ENCODE data around the gene WT1.

GRCh38 chr11:32456864-32457263 lies 21.5 kb upstream of the WT1 start:
- TF ChIP-seq CTCF (IDR thresholded peaks at IDR 0.05; ENCODE audit: poor library complexity, severe bottlenecking) (no peak), POLR2AphosphoS5 (IDR thresholded peaks at IDR 0.05) (no peak), REST (IDR thresholded peaks at IDR 0.05; ENCODE audit: borderline replicate concordance) (no peak), MXI1 (conservative IDR thresholded peaks at IDR 0.05; ENCODE audit: poor library complexity, severe bottlenecking) (no peak), SMC3 (conservative IDR thresholded peaks at IDR 0.05; ENCODE audit: poor library complexity) (no peak), EZH2 (IDR thresholded peaks at IDR 0.05; ENCODE audit: borderline replicate concordance, insufficient read depth, low read length, poor library complexity, severe bottlenecking) (no peak), TAF1 (IDR thresholded peaks at IDR 0.05; ENCODE audit: low read depth) (no peak), RAD21 (conservative IDR thresholded peaks at IDR 0.05) (no peak)

Measured in neural cell (in vitro differentiated cells).